Thoracic aorta (tissue), 2 donors: ENCODE measurements around the gene ZC3H7A. TPM values are rescaled to one million over a fixed set of nuclear protein-coding genes. Genes with fewer than 3 reads are reported as not detected.
"Not testable (repeated sequence)": the region's sequence is repeated elsewhere in the genome, so short reads cannot be mapped to it uniquely, and the experiment has no call there.

ENCODE experiments used
- ATAC-seq: fragments of 150-250 bp; one replicate; pipeline ENCODE4 v1.8.0; 2017; ENCODE audit warnings: low read depth; ENCODE audit not compliant: insufficient number of reproducible peaks, low FRiP score
- DNase-seq: peaks from one replicate; pipeline ENCODE4 v3.0.0-alpha.2; 2020; ENCODE audit warnings: low spot score
- H3K27ac ChIP-seq, 2 donors: fragments of 200-600 bp; sonication (generic); 1 replicate in 1 of 2; 2 replicates in 1 of 2; pipeline ENCODE4 v1.5.1; 2016; ENCODE audit warnings: mild to moderate bottlenecking in 2 of 2, moderate library complexity in 2 of 2
- H3K27me3 ChIP-seq: fragments of 200-600 bp; sonication (generic); replicated peaks from 2 replicates; pipeline ENCODE4 v1.6.0; 2016; ENCODE audit warnings: mild to moderate bottlenecking; ENCODE audit not compliant: insufficient read depth
- H3K36me3 ChIP-seq: fragments of 200-600 bp; sonication (generic); one replicate; pipeline ENCODE4 v1.5.1; 2016
- H3K4me1 ChIP-seq, 2 donors: fragments of 200-600 bp; sonication (generic); 1 replicate in 1 of 2; 2 replicates in 1 of 2; pipeline versions ENCODE4 v1.5.1 to v1.6.0; 2016; ENCODE audit warnings: low read depth in 2 of 2, mild to moderate bottlenecking in 1 of 2; ENCODE audit not compliant: control insufficient read depth in 1 of 2
- H3K4me3 ChIP-seq: fragments of 200-600 bp; sonication (generic); 2 replicates; pipeline ENCODE4 v1.5.1; 2016; ENCODE audit warnings: mild to moderate bottlenecking
- H3K9me3 ChIP-seq: fragments of 200-600 bp; sonication (generic); 2 replicates; pipeline ENCODE4 v1.5.1; 2016
- CTCF ChIP-seq: fragments of 200-600 bp; sonication (generic); IDR thresholded peaks from one replicate; pipeline ENCODE4 v1.5.1; 2019; ENCODE audit warnings: antibody characterized with exemption
- total RNA-seq, 2 donors: library from RNA; depleted of rRNA; stranded (reverse); fragments of >200 nt; gene quantifications; one replicate each; pipeline versions ENCODE4 v1.1.0 to v1.2.3, GENCODE V29; 2016

ZC3H7A gene
- total RNA-seq, 2 donors from 2014 or later, result 47.8 to 86.1 TPM

DNA sequence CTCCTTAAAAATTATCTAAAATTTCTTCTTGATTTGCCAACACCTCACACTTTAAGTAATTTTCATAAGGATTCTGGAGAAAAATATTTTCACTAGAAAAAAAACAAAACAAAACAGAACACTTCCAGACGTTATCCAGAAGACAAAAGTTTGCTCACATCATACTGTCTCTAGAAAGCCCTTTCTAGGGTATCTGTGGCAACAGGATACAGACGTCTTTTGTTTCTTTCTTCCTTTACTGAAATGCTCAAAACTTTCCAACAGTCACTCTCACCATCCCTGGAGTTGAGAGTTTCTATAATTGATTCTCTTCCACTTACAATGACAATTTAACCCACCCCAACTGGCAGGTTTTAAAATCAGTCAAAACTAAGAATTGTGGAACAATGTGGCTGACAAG, 2.6 kb downstream of the ZC3H7A start:
- Histone ChIP-seq H3K36me3 (no peaks in the 10 kb centered on the region), H3K9me3 (no peaks in the 10 kb centered on the region), H3K4me3 (no peak overlapping the region), H3K4me1 (peaks cover 57 to 67% of the 10 kb centered on the region in 2 donors), H3K27me3 (no peaks in the 10 kb centered on the region), H3K27ac (peak overlapping the region in 1 of 2 donors; percentile 45)
- DNase-seq (no peak), ATAC-seq (no peak)
- TF ChIP-seq CTCF, result no peak

DNA sequence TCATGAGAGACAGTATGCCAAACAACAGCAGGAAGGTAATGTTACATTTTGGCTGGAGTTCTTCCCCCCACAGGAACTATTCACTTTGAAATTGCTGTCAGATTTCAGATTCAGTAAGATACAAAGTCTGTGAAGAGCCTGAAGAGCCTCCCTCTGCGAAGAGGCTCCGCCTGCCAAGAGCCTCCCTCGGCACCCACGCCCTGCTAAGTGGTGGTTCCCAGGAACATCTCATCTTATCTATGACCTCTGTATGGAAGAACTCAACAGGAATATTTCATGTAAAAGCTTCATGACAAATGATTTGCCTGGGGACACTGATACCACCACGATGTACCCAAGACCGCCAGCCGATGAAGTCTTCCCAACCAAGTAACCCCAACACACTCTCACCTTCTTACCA, 3.2 kb downstream of the ZC3H7A start:
- no peak for DNase-seq
- TF ChIP-seq CTCF, result no peak
- H3K4me3 ChIP-seq, result no peak overlapping the region
- H3K36me3 ChIP-seq, result no peaks in the 10 kb centered on the region
- peak overlapping the region; percentile 36 to 45 for H3K27ac ChIP-seq
- ATAC-seq, result no peak
- H3K9me3 ChIP-seq, result no peaks in the 10 kb centered on the region
- peaks cover 52 to 61% of the 10 kb centered on the region in 2 donors for H3K4me1 ChIP-seq
- H3K27me3 ChIP-seq, result no peaks in the 10 kb centered on the region

DNA sequence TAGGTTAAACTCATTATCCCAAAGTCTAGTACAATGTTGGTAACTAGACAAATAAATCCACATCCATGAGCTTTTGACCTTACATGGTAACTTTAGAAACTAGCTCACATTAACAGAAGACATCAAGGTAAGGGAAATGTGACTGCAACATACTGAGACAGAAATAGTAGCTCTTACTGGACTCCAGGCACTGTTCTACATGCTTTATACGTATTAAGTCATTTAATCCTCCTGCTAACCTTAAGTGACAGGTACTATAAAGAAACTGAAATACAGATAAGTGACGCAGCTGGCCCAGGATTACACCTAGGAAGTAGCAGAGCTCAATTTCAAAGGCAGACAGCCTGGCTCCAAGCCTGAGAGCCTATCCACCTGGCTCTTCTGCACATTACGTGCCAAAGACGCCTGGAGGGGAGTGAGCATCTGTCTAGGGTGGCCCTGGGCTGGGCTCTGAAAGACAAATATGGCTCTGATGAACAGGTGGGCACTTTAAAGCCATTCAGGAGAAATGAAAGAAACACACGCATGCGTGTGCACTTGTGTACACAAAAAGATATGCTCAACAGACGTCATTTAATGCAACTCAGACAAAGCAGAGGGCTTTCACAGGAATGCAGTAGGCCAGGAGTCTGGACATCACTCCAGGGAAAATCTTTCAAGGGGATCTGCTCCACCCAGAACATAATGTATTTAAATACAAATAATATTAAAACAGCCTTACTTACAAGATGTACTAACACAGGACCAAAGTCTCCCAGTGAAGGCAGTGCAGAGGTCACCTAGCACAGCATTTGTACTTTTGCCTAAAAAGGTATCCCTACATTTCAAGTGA, 4.4 kb downstream of the ZC3H7A start:
- ATAC-seq, result no peak
- Histone ChIP-seq H3K36me3 (no peaks in the 10 kb centered on the region), H3K4me1 (peaks cover 43 to 57% of the 10 kb centered on the region in 2 donors), H3K4me3 (no peak overlapping the region), H3K27me3 (no peaks in the 10 kb centered on the region), H3K9me3 (no peaks in the 10 kb centered on the region), H3K27ac (peak overlapping the region; percentile 7 to 45)
- DNase-seq, result no peak
- TF ChIP-seq CTCF, result no peak

DNA sequence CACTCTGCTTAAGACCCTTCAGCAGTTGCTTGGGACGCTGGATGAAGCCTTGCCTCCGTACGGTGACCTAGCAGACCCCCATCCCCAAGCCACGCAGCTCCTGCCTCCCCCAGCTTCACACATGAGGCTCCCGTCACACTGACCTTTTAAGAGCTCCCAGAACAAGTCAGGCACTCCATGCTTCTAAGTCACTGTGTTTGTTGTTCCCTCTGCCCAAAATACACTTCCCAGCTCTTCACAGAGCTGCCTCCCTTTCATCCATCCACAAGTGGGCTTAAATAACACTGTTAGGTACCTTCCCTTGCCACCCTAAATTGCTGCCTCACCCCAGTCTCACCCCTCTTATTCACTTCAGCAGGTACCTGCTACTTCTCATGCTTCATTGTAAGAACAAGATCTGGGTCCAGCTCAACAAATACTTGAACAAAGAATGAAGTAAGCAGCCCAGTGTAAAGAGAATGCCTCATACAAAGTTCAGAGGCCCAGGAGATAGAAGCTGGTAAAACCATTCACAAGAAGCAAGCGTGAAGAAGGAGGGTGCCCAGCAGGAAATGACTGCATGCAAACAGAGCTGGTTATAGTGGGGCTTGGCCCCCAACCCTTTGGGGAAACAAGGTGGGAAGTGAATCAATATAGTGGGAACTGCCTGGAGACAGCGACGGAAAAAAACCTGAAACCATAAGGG, 5.8 kb downstream of the ZC3H7A start:
- Histone ChIP-seq H3K27me3 (no peaks in the 10 kb centered on the region), H3K4me3 (no peak overlapping the region), H3K4me1 (peaks cover 43 to 63% of the 10 kb centered on the region in 2 donors), H3K9me3 (no peaks in the 10 kb centered on the region), H3K36me3 (no peaks in the 10 kb centered on the region), H3K27ac (peak overlapping the region in 1 of 2 donors; percentile 45)
- ATAC-seq (no peak), DNase-seq (no peak)
- TF ChIP-seq CTCF, result no peak

GRCh38 chr16:11788914-11789313, 8.1 kb downstream of the ZC3H7A start:
- no peaks in the 10 kb centered on the region for H3K27me3 ChIP-seq
- ATAC-seq, result no peak
- H3K9me3 ChIP-seq, result no peaks in the 10 kb centered on the region
- H3K4me3 ChIP-seq, result no peak overlapping the region
- no peak overlapping the region for H3K27ac ChIP-seq
- H3K36me3 ChIP-seq, result no peaks in the 10 kb centered on the region
- H3K4me1 ChIP-seq, result peaks cover 32 to 64% of the 10 kb centered on the region in 2 donors
- no peak for DNase-seq
- TF ChIP-seq CTCF, result no peak

DNA sequence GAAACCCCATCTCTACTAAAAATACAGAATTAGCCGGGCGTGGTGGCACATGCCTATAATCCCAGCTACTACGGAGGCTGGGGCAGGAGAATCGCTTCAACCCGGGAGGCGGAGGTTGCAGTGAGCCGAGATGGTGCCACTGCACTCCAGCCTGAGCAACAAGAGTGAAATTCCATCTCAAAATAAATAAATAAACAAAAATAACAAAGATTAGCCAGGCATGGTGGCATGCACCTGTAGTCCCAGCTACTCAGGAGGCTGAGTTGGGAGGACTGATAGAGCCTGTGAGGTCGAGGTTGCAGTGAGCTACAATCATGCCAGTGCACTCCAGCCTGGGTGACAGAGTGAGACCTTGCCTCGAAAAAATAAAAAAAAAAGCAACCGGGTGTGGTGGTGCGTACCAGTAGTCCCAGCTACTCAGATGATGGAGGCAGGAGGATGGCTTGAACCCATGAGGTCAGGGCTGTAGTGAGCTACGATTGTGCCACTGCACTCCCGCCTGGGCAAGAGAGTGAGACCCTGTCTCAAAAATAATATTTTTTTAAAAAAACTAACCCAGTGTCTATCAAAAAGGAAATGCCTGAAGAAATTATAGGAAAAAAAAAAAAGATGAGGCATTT, 12.0 kb downstream of the ZC3H7A start:
- ATAC-seq, H3K36me3 ChIP-seq, DNase-seq, H3K27me3 ChIP-seq, H3K9me3 ChIP-seq, H3K4me3 ChIP-seq: not testable (repeated sequence)
- Histone ChIP-seq H3K4me1 (peaks cover 36 to 64% of the 10 kb centered on the region in 2 donors), H3K27ac (peak overlapping the region; percentile 45 to 91)

DNA sequence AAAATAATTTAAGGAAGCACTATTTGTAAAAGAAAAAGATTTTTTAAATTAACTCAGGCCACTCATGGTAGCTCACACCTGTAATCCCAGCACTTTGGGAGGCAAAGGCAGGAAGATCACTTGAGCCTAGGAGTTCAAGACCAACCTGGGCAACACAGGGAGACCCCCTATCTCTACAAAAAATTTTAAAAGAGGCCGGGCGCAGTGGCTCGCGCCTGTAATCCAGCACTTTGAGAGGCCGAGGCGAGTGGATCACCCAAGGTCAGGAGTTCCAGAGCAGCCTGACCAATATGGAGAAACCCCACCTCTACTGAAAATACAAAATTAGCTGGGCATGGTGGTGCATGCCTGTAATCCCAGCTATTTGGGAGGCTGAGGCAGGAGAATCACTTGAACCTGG, 12.7 kb downstream of the ZC3H7A start:
- peak overlapping the region; percentile 89 to 91 for H3K27ac ChIP-seq

More for the DNA sequence above, 12.7 kb downstream of the ZC3H7A start:
- not testable (repeated sequence) for H3K9me3 ChIP-seq, H3K36me3 ChIP-seq, H3K4me3 ChIP-seq, H3K27me3 ChIP-seq, ATAC-seq, DNase-seq
- H3K4me1 ChIP-seq, result peaks cover 36 to 64% of the 10 kb centered on the region in 2 donors
